Measurements from ENCODE around the gene CNTNAP5.

CNTNAP5 gene

DNA sequence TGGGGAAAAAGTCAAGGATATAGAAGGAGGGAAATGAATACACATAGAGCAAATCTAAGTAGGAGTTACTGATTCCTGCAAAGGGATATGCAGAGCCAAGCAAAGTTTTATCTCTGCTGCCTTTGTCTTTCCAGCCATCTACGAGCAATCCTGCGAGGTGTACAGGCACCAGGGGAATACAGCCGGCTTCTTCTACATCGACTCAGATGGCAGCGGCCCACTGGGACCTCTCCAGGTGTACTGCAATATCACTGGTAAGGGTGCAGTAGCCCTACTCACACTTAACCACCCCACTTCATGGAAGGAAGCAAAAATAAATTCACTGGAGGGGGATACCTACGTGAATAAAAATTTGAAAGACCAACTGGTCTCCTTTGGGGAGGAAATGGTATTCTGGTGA is 584.6 kb downstream of the CNTNAP5 start:
- H3F3A ChIP-seq (ENCODE audit: low read depth), result no peaks in the 10 kb centered on the region
- no peak overlapping the region for H3K4me2 ChIP-seq (ENCODE audit: low read depth, low read length, poor library complexity, severe bottlenecking)
- H3K27me3 ChIP-seq (ENCODE audit: insufficient read depth, low read length, poor library complexity, severe bottlenecking), result no peaks in the 10 kb centered on the region
- H3K36me3 ChIP-seq (ENCODE audit: insufficient read depth, low read length), result no peaks in the 10 kb centered on the region
- H3K9me3 ChIP-seq (ENCODE audit: insufficient read depth, low read depth, low read length), result no peaks in the 10 kb centered on the region
- H3K9ac ChIP-seq (ENCODE audit: low read depth, low read length, poor library complexity, severe bottlenecking), result no peak overlapping the region
- H2AFZ ChIP-seq (ENCODE audit: low read length), result no peak overlapping the region
- no peak overlapping the region for H3K4me3 ChIP-seq (ENCODE audit: low read length, poor library complexity, severe bottlenecking)
- TF ChIP-seq, protein P1, sequence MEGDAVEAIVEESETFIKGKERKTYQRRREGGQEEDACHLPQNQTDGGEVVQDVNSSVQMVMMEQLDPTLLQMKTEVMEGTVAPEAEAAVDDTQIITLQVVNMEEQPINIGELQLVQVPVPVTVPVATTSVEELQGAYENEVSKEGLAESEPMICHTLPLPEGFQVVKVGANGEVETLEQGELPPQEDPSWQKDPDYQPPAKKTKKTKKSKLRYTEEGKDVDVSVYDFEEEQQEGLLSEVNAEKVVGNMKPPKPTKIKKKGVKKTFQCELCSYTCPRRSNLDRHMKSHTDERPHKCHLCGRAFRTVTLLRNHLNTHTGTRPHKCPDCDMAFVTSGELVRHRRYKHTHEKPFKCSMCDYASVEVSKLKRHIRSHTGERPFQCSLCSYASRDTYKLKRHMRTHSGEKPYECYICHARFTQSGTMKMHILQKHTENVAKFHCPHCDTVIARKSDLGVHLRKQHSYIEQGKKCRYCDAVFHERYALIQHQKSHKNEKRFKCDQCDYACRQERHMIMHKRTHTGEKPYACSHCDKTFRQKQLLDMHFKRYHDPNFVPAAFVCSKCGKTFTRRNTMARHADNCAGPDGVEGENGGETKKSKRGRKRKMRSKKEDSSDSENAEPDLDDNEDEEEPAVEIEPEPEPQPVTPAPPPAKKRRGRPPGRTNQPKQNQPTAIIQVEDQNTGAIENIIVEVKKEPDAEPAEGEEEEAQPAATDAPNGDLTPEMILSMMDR (conservative IDR thresholded peaks at IDR 0.05; ENCODE audit: low read length), result no peak
- TF ChIP-seq EZH2phosphoT487 (IDR thresholded peaks at IDR 0.05; ENCODE audit: borderline replicate concordance), result no peak
- H3K79me2 ChIP-seq (ENCODE audit: insufficient read depth, low read length), result no peaks in the 10 kb centered on the region
- H3K4me1 ChIP-seq (ENCODE audit: insufficient read depth, low read length, poor library complexity, severe bottlenecking), result no peaks in the 10 kb centered on the region
- no peaks in the 10 kb centered on the region for H4K20me1 ChIP-seq (ENCODE audit: insufficient read depth, low read length, poor library complexity, severe bottlenecking)
- no peaks in the 10 kb centered on the region for H3K9me2 ChIP-seq (replicated peaks; ENCODE audit: low read depth, low read length)

DNA sequence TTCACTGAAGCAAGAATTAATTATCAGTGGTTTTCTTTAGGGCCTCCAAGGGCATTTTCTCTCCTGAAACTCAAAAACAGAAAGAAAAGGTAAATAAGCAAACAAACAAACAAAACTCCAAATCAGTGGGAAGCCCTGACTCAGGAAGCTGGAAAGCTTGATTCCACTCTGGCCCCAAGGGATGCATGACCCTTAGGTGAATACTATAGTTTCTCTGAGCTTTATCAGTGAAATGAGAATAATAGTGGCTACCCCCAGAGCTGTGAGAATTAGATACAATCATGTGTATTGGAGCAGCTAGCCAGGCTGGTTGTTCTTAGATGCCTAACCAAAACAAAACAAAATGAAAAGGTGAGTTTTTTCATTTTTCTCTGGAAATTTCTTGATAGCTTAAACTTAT is 585.1 kb downstream of the CNTNAP5 start:
- Histone ChIP-seq H3F3A (ENCODE audit: low read depth) (no peaks in the 10 kb centered on the region), H3K4me3 (ENCODE audit: low read length, poor library complexity, severe bottlenecking) (no peak overlapping the region), H4K20me1 (ENCODE audit: insufficient read depth, low read length, poor library complexity, severe bottlenecking) (no peaks in the 10 kb centered on the region), H2AFZ (ENCODE audit: low read length) (no peak overlapping the region), H3K9me2 (replicated peaks; ENCODE audit: low read depth, low read length) (no peaks in the 10 kb centered on the region), H3K36me3 (ENCODE audit: insufficient read depth, low read length) (no peaks in the 10 kb centered on the region), H3K9ac (ENCODE audit: low read depth, low read length, poor library complexity, severe bottlenecking) (no peak overlapping the region), H3K79me2 (ENCODE audit: insufficient read depth, low read length) (no peaks in the 10 kb centered on the region), H3K4me2 (ENCODE audit: low read depth, low read length, poor library complexity, severe bottlenecking) (no peak overlapping the region), H3K27me3 (ENCODE audit: insufficient read depth, low read length, poor library complexity, severe bottlenecking) (no peaks in the 10 kb centered on the region), H3K4me1 (ENCODE audit: insufficient read depth, low read length, poor library complexity, severe bottlenecking) (no peaks in the 10 kb centered on the region), H3K9me3 (ENCODE audit: insufficient read depth, low read depth, low read length) (no peaks in the 10 kb centered on the region)
- TF ChIP-seq EZH2phosphoT487 (IDR thresholded peaks at IDR 0.05; ENCODE audit: borderline replicate concordance), result no peak
- TF ChIP-seq, protein P1 (conservative IDR thresholded peaks at IDR 0.05; ENCODE audit: low read length), result no peak

DNA sequence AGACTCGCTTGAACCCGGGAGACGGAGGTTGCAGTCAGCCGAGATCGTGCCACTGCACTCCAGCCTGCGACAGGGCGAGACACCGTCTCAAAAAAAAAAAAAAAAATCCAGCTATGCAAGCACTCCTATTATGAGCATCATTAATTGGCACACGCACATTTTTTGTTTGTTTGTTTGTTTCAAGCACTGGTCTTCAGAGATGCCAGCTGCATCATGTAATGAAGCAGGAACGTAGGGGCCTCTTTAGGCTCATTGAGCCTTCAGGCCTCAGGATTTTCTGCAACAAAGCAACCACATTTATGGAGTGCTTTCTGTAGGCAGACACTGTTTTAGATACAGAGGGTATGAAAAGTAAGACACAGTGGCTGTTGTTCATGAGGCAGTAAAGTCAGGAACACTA is 585.8 kb downstream of the CNTNAP5 start:
- Histone ChIP-seq H3F3A (ENCODE audit: low read depth) (no peaks in the 10 kb centered on the region), H2AFZ (ENCODE audit: low read length) (no peak overlapping the region), H3K4me3 (ENCODE audit: low read length, poor library complexity, severe bottlenecking) (no peak overlapping the region)

More for the DNA sequence above, 585.8 kb downstream of the CNTNAP5 start:
- Histone ChIP-seq H3K9ac (ENCODE audit: low read depth, low read length, poor library complexity, severe bottlenecking) (no peak overlapping the region), H3K4me2 (ENCODE audit: low read depth, low read length, poor library complexity, severe bottlenecking) (no peak overlapping the region), H3K27me3 (ENCODE audit: insufficient read depth, low read length, poor library complexity, severe bottlenecking) (no peaks in the 10 kb centered on the region), H3K9me3 (ENCODE audit: insufficient read depth, low read depth, low read length) (no peaks in the 10 kb centered on the region), H3K36me3 (ENCODE audit: insufficient read depth, low read length) (no peaks in the 10 kb centered on the region), H4K20me1 (ENCODE audit: insufficient read depth, low read length, poor library complexity, severe bottlenecking) (no peaks in the 10 kb centered on the region), H3K4me1 (ENCODE audit: insufficient read depth, low read length, poor library complexity, severe bottlenecking) (no peaks in the 10 kb centered on the region), H3K9me2 (replicated peaks; ENCODE audit: low read depth, low read length) (no peaks in the 10 kb centered on the region), H3K79me2 (ENCODE audit: insufficient read depth, low read length) (no peaks in the 10 kb centered on the region)
- TF ChIP-seq, protein P1 (conservative IDR thresholded peaks at IDR 0.05; ENCODE audit: low read length), result no peak
- no peak for TF ChIP-seq EZH2phosphoT487 (IDR thresholded peaks at IDR 0.05; ENCODE audit: borderline replicate concordance)
